HK-2 (cell line): ENCODE data around the gene PLEKHA6.

ENCODE experiments used
- DNase-seq: peaks from one replicate; pipeline ENCODE4 v3.0.0-alpha.2; 2018; ENCODE audit not compliant: unreplicated experiment

The PLEKHA6 gene

GRCh38 chr1:204188959-204189639 is 170.6 kb downstream of the PLEKHA6 start:
- DNase-seq: no peak

GRCh38 chr1:204186597-204186996 is 173.1 kb downstream of the PLEKHA6 start:
- no peak for DNase-seq

GRCh38 chr1:204181116-204181515 is 178.6 kb downstream of the PLEKHA6 start:
- no peak for DNase-seq

- DNase-seq: no peak
Observed at GRCh38 chr1:204180133-204180532, 179.6 kb downstream of the PLEKHA6 start.

- no peak for DNase-seq
Observed at GRCh38 chr1:204178487-204179281, 181.0 kb downstream of the PLEKHA6 start.

- DNase-seq: no peak
Observed at GRCh38 chr1:204177133-204177532, 182.6 kb downstream of the PLEKHA6 start.

GRCh38 chr1:204176049-204176448 is 183.7 kb downstream of the PLEKHA6 start:
- DNase-seq: no peak

GRCh38 chr1:204174958-204175357 is 184.8 kb downstream of the PLEKHA6 start:
- DNase-seq: no peak

GRCh38 chr1:204172404-204173029 is 187.2 kb downstream of the PLEKHA6 start:
- DNase-seq: no peak

- no peak for DNase-seq
Observed at GRCh38 chr1:204171751-204172178, 188.0 kb downstream of the PLEKHA6 start.

- no peak for DNase-seq
Observed at GRCh38 chr1:204170494-204171155, 189.1 kb downstream of the PLEKHA6 start.

- no peak for DNase-seq
Observed at GRCh38 chr1:204169858-204170257, 189.9 kb downstream of the PLEKHA6 start.
